PC-3 (cell line): ENCODE measurements around the gene PAX4. TPM values are rescaled to one million over a fixed set of nuclear protein-coding genes. Genes with fewer than 3 reads are reported as not detected.

Source experiments
- ATAC-seq: fragments of 200-7000 bp; cut with Tn5 transposase; 2 replicates; pipeline ENCODE4 v1.9.1; 2020; ENCODE audit warnings: mild to moderate bottlenecking, moderate library complexity
- BruUV-seq: library from RNA; stranded (reverse); fragments of 400-500 nt; replicated peaks from 2 replicates; lab custom pipeline; 2021; lab: Mats Ljungman, UMichigan
- CTCF ChIA-PET: fragments of 300-600 bp; sonication (Branson Sonifier 250); formaldehyde crosslinking; loops from one replicate; lab custom pipeline; 2022; ENCODE audit warnings: antibody characterized with exemption; lab: Charles Lee
- POLR2A ChIA-PET: fragments of 300-600 bp; sonication (Branson Sonifier 250); formaldehyde crosslinking; loops from one replicate; lab custom pipeline; 2022; ENCODE audit warnings: antibody characterized with exemption; ENCODE audit not compliant: unreplicated experiment; lab: Charles Lee
- DNase-seq: peaks from one replicate; pipeline ENCODE4 v3.0.0-alpha.2; 2015
- H2AFZ ChIP-seq: fragments of 300-600 bp; sonication (generic); 2 replicates; pipeline ENCODE4 v1.6.0; 2016; ENCODE audit warnings: antibody characterized with exemption, low read length
- H3F3A ChIP-seq: fragments of 300-600 bp; sonication (generic); one replicate; pipeline ENCODE4 v1.6.0; 2017; ENCODE audit warnings: antibody characterized with exemption, low read length, control low read depth, mild to moderate bottlenecking; ENCODE audit not compliant: unreplicated experiment
- H3K27ac ChIP-seq: fragments of 300-600 bp; sonication (generic); 2 replicates; pipeline ENCODE4 v1.5.1; 2016; ENCODE audit warnings: mild to moderate bottlenecking, low read length
- H3K27me3 ChIP-seq: fragments of 300-600 bp; sonication (generic); 2 replicates; pipeline ENCODE4 v1.6.1; 2016; ENCODE audit warnings: low read length, mixed read lengths
- H3K36me3 ChIP-seq: fragments of 300-600 bp; sonication (generic); 2 replicates; pipeline ENCODE4 v1.6.1; 2016; ENCODE audit warnings: low read depth, mixed run types, low read length, mixed read lengths
- H3K4me1 ChIP-seq: fragments of 300-600 bp; sonication (generic); 2 replicates; pipeline ENCODE4 v1.5.1; 2016; ENCODE audit warnings: low read length; ENCODE audit not compliant: insufficient read depth
- H3K4me2 ChIP-seq: fragments of 300-600 bp; sonication (generic); 2 replicates; pipeline ENCODE4 v1.6.0; 2016; ENCODE audit warnings: low read length
- H3K4me3 ChIP-seq: fragments of 300-600 bp; sonication (generic); 2 replicates; pipeline ENCODE4 v1.5.1; 2016; ENCODE audit warnings: mild to moderate bottlenecking, low read length, mixed read lengths
- H3K79me2 ChIP-seq: fragments of 300-600 bp; sonication (generic); 2 replicates; pipeline ENCODE4 v1.6.1; 2017; ENCODE audit warnings: low read length, mixed read lengths
- H3K9ac ChIP-seq: fragments of 300-600 bp; sonication (generic); 2 replicates; pipeline ENCODE4 v1.6.0; 2016; ENCODE audit warnings: mild to moderate bottlenecking, low read length
- H3K9me2 ChIP-seq: fragments of 300-600 bp; sonication (generic); replicated peaks from 2 replicates; pipeline ENCODE4 v1.6.1; 2016; ENCODE audit warnings: mixed run types, low read length, mixed read lengths
- H3K9me3 ChIP-seq: fragments of 300-600 bp; sonication (generic); 2 replicates; pipeline ENCODE4 v1.6.1; 2016; ENCODE audit warnings: low read length, mixed read lengths
- H4K20me1 ChIP-seq: fragments of 300-600 bp; sonication (generic); 2 replicates; pipeline ENCODE4 v1.6.1; 2016; ENCODE audit warnings: low read length, mixed read lengths
- CTCF ChIP-seq: fragments of 300-600 bp; sonication (generic); conservative IDR thresholded peaks from 2 replicates; pipeline ENCODE4 v1.5.1; 2017; ENCODE audit warnings: antibody characterized with exemption, low read depth, mild to moderate bottlenecking, low read length
- EZH2 ChIP-seq: fragments of 300-600 bp; sonication (generic); IDR thresholded peaks from one replicate; pipeline ENCODE4 v1.6.1; 2017; ENCODE audit warnings: antibody characterized with exemption, mild to moderate bottlenecking, low read length; ENCODE audit not compliant: unreplicated experiment
- EZH2phosphoT487 ChIP-seq: fragments of 300-600 bp; sonication (generic); IDR thresholded peaks from 2 replicates; pipeline ENCODE4 v1.6.1; 2018; ENCODE audit warnings: mild to moderate bottlenecking, antibody characterized with exemption, low read length, borderline replicate concordance
- intact Hi-C: fragments of 100-400 bp; cut with micrococcal nuclease; formaldehyde crosslinking; loops from 2 replicates; pipeline ENCODE4 v1.9.0; 2023
- total RNA-seq: library from RNA; depleted of rRNA; stranded (reverse); fragments of >200 nt; gene quantifications from 2 replicates; pipeline ENCODE4 v1.2.3, GENCODE V29; 2014

Gene PAX4
- total RNA-seq, 1 experiment from 2014 or later = not detected

DNA sequence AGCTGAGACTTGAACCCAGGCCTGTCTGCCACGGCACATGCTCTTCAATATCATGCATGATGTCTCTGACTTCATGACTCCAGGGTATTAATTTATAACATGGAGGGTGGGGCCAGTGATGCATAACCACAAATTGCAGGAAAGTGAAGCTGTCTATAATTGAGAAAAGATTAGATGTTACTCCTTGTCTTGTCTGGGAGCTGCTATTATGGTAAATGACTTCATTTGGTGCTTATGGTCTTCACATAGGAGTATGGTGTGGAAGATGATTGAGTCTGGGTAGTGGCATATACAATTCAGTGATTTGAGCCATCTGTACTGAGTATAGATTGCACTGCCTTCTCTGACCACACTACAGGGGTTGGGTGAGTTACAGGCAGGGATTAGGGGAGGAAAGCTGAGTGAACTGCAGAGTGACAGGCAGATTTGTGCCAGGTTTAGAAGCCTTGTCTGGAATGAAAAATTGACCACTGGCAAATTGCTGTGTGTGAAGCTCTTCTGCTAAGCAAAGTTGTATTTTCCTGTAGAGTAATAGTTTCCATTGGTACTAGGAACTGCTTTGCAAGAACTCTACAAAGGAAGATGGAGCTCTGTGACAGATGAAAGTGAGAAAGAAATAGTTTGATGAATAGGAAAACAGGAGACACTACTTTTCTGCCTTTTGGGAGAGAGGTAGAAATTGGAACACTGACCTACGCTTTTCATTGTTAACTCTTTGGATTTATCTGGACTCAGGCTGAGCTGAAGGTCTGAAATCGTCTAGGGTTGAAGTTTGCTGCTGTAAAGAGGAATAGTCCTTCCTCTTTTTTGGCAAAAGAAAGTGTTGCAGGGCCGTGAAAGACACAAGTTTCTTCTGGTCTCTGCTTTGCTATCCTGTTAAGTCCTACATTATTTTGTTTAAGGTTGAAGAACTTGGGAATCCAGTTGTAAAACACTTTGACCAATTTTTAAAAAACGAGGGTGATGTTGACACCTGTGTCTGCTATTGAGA is 36.8 kb upstream of the PAX4 start:
- Histone ChIP-seq H3K36me3 (peaks cover 22% of the 10 kb centered on the region), H3K9me3 (no peaks in the 10 kb centered on the region), H2AFZ (no peak overlapping the region), H3K27ac (no peak overlapping the region), H3K9me2 (no peaks in the 10 kb centered on the region), H3K27me3 (no peaks in the 10 kb centered on the region), H3F3A (no peaks in the 10 kb centered on the region), H3K4me3 (peak overlapping the region; percentile 96), H3K9ac (no peak overlapping the region), H4K20me1 (peaks cover 56% of the 10 kb centered on the region), H3K79me2 (peaks cover 77% of the 10 kb centered on the region), H3K4me2 (peak overlapping the region; percentile 97), H3K4me1 (peaks cover 30% of the 10 kb centered on the region)
- CTCF ChIA-PET = no interaction called here
- ATAC-seq = 0 out of 2 replicates have a peak, but pooled peaks have one; percentile 5
- no peak for TF ChIP-seq EZH2
- no peak for TF ChIP-seq CTCF
- no peak for TF ChIP-seq EZH2phosphoT487
- intact Hi-C loops = loop anchor here (10.0 kb wide), 1 partner anchor 50 kb away; no protein-coding TSS in a partner anchor
- POLR2A ChIA-PET = no interaction called here
- BruUV-seq = no TSS peak
- DNase-seq = no peak

GRCh38 chr7:127653396-127653795 is 35.5 kb upstream of the PAX4 start:
- H3K9ac ChIP-seq = peak overlapping the region; percentile 93
- peak overlapping the region; percentile 97 for H3K4me2 ChIP-seq
- H3F3A ChIP-seq = no peaks in the 10 kb centered on the region
- intact Hi-C loops = loop anchor here (2.0 to 10.0 kb wide), 2 partner anchors 51 to 65 kb away; partner anchors contain the start of gene ARF5
- H3K4me1 ChIP-seq = peaks cover 30% of the 10 kb centered on the region
- POLR2A ChIA-PET = interaction anchor here (0.7 kb wide), 1 partner anchor 85 kb away, joined by 4 read pairs; no protein-coding TSS in a partner anchor
- H3K79me2 ChIP-seq = peaks cover 64% of the 10 kb centered on the region
- no peaks in the 10 kb centered on the region for H3K9me2 ChIP-seq
- CTCF ChIA-PET = no interaction called here
- no peaks in the 10 kb centered on the region for H3K9me3 ChIP-seq
- no peak for ATAC-seq
- peaks cover 9% of the 10 kb centered on the region for H3K36me3 ChIP-seq
- no peak for TF ChIP-seq EZH2
- TF ChIP-seq EZH2phosphoT487 = no peak
- TF ChIP-seq CTCF = no peak
- BruUV-seq = no TSS peak
- peaks cover 43% of the 10 kb centered on the region for H4K20me1 ChIP-seq
- H3K4me3 ChIP-seq = peak overlapping the region; percentile 96
- DNase-seq = no peak
- no peak overlapping the region for H2AFZ ChIP-seq
- no peaks in the 10 kb centered on the region for H3K27me3 ChIP-seq
- H3K27ac ChIP-seq = no peak overlapping the region
